MG63 (cell line): ENCODE results near the gene AGER. TPM values are rescaled to one million over a fixed set of nuclear protein-coding genes. Genes with fewer than 3 reads are reported as not detected.

Source experiments
- DNase-seq: peaks from one replicate; pipeline ENCODE4 v3.0.0-alpha.2; 2020
- H3K27me3 ChIP-seq: fragments of 250-450 bp; sonication (Bioruptor Pico); 2 replicates; pipeline ENCODE4 v1.5.1; 2020; ENCODE audit warnings: mild to moderate bottlenecking, moderate library complexity
- H3K36me3 ChIP-seq: fragments of 250-450 bp; sonication (Bioruptor Pico); 2 replicates; pipeline ENCODE4 v1.5.1; 2020; ENCODE audit warnings: mild to moderate bottlenecking, moderate library complexity
- H3K4me3 ChIP-seq: fragments of 250-450 bp; sonication (Bioruptor Pico); 2 replicates; pipeline ENCODE4 v1.5.1; 2020; ENCODE audit warnings: mild to moderate bottlenecking, moderate library complexity
- H3K9me3 ChIP-seq: fragments of 250-450 bp; sonication (Bioruptor Pico); 2 replicates; pipeline ENCODE4 v1.5.1; 2020; ENCODE audit warnings: mild to moderate bottlenecking, moderate library complexity
- total RNA-seq: library from RNA; depleted of rRNA; stranded (reverse); fragments of >200 nt; shearing (Covaris generic); gene quantifications from 2 replicates; pipeline ENCODE4 v1.2.3, GENCODE V29; 2014; ENCODE audit warnings: low replicate concordance

The AGER gene
- total RNA-seq, 1 experiment from 2014 or later = 1.4 TPM

DNA sequence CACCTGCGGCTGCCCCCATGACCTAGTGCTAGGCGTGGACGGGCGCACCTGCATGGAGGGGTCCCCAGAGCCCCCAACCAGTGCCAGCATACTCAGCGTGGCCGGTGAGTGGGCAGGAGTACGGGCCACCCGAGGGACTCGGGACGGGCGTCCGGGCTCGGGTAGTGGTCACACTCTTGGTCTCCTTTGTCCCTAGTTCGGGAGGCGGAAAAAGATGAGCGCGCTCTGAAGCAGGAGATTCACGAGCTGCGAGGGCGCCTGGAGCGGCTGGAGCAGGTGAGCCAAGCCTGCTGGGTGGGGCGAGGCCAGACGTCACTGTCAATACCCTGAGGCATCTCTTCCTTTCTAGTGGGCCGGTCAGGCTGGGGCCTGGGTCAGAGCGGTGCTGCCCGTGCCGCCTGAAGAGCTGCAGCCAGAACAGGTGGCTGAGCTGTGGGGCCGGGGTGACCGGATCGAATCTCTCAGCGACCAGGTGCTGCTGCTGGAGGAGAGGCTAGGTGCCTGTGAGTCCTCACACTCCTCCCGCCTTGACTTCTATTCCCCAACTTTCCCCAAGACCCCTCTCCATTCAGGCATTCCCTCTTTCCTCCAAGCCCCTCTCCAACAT, 16.8 kb downstream of the AGER start:
- H3K27me3 ChIP-seq = no peaks in the 10 kb centered on the region
- no peaks in the 10 kb centered on the region for H3K36me3 ChIP-seq
- no peak for DNase-seq
- H3K4me3 ChIP-seq = no peak overlapping the region
- H3K9me3 ChIP-seq = no peaks in the 10 kb centered on the region

GRCh38 chr6:32166411-32167061, 17.5 kb downstream of the AGER start:
- Histone ChIP-seq H3K4me3 (no peak overlapping the region), H3K27me3 (no peaks in the 10 kb centered on the region), H3K9me3 (no peaks in the 10 kb centered on the region), H3K36me3 (no peaks in the 10 kb centered on the region)
- no peak for DNase-seq

DNA sequence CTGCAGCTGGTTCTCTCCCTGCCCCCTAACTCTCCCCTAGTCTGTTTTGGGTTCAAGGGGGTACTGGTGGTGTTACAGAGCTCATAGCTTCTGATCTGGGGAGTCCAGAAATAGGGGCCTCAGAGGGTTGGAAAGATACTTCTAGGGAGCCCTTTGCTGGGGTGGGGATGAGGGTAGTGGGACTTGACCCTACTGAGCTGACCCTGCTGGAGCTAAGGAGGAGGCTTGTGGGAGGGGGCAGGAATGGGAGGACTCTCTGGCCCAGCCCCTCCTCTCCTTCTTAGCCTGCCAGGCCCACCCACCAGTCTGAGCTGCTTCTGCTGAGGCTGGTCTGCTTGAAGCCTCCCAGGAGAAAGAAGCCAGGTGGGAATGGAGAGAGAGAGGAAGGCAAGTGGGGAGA, 19.8 kb downstream of the AGER start, which contains the start of gene EGFL8:
Gene EGFL8, plus strand, starts transcription at position 301 of the 400 bp plus-strand sequence. CDS start 1,571 bp downstream, outside the sequence.
- no peak for DNase-seq
- Histone ChIP-seq H3K4me3 (no peak within 1 kb of the TSS), H3K36me3 (no peaks in the 10 kb centered on the region), H3K27me3 (no peaks in the 10 kb centered on the region), H3K9me3 (no peaks in the 10 kb centered on the region)

GRCh38 chr6:32163559-32164258, 20.3 kb downstream of the AGER start:
- H3K4me3 ChIP-seq = no peak overlapping the region
- H3K36me3 ChIP-seq = no peaks in the 10 kb centered on the region
- no peaks in the 10 kb centered on the region for H3K27me3 ChIP-seq
- no peak for DNase-seq
- no peaks in the 10 kb centered on the region for H3K9me3 ChIP-seq

DNA sequence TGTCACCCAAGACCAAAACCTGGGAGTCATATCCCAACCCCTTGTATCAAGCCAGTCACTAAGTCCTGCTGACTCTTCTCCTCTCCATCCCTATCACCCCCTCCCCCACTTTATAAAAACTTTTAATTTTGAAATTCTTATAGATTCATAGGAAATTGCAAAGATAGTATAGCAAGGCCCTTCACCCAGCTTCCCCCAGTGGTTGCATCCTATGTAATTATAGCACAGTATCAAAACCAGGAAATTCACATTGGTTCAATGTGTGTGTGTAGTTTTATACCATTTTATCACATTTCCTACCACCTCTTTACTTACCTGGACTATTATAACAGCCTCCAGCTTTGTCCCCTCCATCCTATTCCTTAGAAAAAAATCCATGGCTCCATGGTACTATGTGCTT, 26.0 kb downstream of the AGER start:
- H3K4me3 ChIP-seq = no peak overlapping the region
- H3K27me3 ChIP-seq = no peaks in the 10 kb centered on the region
- DNase-seq = no peak

GRCh38 chr6:32156891-32157290, 27.2 kb downstream of the AGER start:
- H3K9me3 ChIP-seq = no peaks in the 10 kb centered on the region
- H3K27me3 ChIP-seq = no peaks in the 10 kb centered on the region
- no peaks in the 10 kb centered on the region for H3K36me3 ChIP-seq
- H3K4me3 ChIP-seq = no peak overlapping the region
- no peak for DNase-seq

More for the DNA sequence above, 26.0 kb downstream of the AGER start:
- Histone ChIP-seq H3K9me3 (no peaks in the 10 kb centered on the region), H3K36me3 (no peaks in the 10 kb centered on the region)

DNA sequence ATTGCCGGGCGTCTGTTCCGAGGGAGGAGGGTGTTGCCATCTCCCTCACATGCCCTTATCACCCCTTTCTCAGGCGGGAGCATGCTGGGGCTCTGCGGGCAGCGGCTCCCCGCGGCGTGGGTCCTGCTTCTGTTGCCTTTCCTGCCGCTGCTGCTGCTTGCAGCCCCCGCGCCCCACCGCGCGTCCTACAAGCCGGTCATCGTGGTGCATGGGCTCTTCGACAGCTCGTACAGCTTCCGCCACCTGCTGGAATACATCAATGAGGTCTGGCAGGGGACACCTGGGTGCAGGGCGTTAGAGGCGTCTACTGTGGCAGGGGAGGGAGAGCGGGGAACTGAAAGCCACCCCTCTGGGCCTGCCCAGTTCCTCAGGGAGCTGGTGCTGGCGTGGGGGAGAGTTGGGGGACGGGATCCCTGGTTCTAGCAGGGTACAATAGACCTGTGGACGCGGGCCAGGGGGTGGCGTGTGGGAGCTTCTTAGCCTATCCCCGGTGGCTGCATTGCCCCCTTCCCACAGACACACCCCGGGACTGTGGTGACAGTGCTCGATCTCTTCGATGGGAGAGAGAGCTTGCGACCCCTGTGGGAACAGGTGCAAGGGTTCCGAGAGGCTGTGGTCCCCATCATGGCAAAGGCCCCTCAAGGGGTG, 29.4 kb downstream of the AGER start:
- DNase-seq = peak; percentile 45
- Histone ChIP-seq H3K9me3 (no peaks in the 10 kb centered on the region), H3K4me3 (peak overlapping the region; percentile 76), H3K36me3 (no peaks in the 10 kb centered on the region), H3K27me3 (no peaks in the 10 kb centered on the region)

DNA sequence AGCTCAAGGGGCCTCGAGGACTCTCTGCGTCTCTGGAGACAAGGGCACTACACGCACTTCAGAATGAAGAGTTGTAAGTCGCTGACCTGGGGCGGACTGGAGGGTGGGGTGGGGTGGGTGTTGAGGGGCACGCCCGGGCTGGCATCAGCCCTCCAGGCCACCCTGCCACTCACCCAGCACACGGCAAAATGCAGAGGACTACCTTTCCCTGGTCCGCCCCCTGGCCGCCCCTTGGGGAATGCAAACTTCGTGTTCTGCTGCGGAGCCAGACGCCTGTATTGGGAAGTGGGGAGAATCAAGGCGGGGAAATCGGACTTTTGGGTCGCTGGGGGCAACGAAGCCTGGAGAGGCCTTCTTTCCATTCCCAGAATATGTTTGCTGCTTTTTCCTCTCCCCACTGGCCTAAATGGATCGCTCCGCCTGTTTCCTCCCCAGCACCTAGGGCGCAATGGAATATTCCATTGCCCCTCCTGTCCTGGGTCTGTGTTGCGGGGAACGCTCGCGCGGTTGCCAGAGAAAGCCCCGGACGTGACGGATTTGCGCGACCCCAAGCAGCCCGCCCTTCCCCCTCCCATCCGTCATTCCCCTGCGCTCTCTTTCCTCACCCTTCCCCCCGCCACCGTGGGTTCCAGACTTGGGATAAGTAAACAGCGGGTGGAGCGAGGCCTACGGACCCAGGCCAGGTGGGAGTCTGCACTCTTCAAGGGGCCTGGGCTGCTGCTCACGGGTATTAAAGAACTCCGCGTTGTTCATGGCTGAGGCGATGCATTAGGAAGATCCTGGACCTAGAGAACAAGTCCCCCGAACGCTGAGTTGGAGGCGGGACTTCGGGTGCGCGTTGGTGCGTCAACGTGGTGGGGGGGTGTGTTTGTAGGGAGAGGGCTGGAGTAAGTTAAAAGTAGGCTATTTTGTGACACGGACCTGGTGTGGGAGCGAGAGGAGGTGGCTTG, 30.2 kb downstream of the AGER start, which contains the start of gene PPT2:
Gene PPT2, plus strand, starts transcription at position 578 of the 950 bp plus-strand sequence. CDS start 454 bp downstream, outside the sequence.
- H3K36me3 ChIP-seq = no peaks in the 10 kb centered on the region
- H3K27me3 ChIP-seq = no peaks in the 10 kb centered on the region
- H3K9me3 ChIP-seq = no peaks in the 10 kb centered on the region
- peak; percentile 82 for DNase-seq
- peak within 1 kb of the TSS; percentile 76 for H3K4me3 ChIP-seq

- DNase-seq = no peak
- no peaks in the 10 kb centered on the region for H3K36me3 ChIP-seq
- no peaks in the 10 kb centered on the region for H3K9me3 ChIP-seq
- peak overlapping the region; percentile 76 for H3K4me3 ChIP-seq
- H3K27me3 ChIP-seq = no peaks in the 10 kb centered on the region
These were observed 31.1 kb downstream of the AGER start for GRCh38 chr6:32152769-32153563.

DNA sequence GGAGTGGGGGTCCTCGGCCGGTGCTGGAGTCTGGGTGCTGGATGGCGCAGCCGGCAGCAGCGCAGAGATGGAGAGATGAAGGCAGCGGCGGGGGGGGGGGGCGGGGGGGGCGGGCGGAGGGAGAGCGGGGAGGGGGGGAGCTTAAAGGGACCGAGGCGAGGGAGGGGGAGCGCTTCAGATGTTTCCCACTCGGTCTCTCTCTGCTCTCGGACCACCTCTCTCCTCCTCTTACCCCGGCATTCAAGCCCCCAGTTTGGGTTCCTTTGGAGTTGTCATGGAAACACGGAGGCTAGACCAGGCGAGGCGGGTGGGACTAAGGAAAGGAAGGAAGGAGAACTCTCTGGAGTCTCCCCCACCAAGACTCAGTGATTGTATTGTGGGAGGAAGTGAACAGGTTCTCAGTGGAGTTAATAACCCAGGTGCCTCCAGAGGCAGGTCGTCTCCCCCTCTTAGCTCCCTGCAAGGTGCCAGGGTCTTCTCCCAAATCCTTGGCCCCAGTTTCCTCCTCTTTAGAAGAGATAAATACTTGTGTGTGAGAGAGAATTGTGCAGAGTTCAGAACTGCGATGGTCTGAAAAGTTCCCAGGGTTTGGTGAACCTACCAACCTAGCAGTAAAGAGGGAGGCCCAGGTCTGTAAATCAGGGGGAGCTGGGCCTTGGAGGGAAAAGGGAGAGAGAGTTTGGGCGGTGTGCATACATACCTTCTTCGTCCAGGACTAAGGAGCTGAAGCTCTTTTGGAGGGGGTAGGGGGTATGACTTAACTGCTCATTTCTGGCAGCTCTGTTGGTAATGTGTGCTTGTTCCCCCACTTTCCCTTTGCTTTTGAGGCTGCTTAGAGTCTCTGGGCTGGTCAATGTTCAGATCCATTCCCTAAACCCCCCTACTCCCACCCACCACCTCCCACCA, 31.9 kb downstream of the AGER start, which contains the start of gene PRRT1:
Gene PRRT1, minus strand, starts transcription at position 77 of the 906 bp plus-strand sequence. CDS start 112 bp downstream, outside the sequence.
- Histone ChIP-seq H3K9me3 (no peaks in the 10 kb centered on the region), H3K4me3 (no peak within 1 kb of the TSS), H3K27me3 (no peaks in the 10 kb centered on the region), H3K36me3 (no peaks in the 10 kb centered on the region)
- DNase-seq = no peak

DNA sequence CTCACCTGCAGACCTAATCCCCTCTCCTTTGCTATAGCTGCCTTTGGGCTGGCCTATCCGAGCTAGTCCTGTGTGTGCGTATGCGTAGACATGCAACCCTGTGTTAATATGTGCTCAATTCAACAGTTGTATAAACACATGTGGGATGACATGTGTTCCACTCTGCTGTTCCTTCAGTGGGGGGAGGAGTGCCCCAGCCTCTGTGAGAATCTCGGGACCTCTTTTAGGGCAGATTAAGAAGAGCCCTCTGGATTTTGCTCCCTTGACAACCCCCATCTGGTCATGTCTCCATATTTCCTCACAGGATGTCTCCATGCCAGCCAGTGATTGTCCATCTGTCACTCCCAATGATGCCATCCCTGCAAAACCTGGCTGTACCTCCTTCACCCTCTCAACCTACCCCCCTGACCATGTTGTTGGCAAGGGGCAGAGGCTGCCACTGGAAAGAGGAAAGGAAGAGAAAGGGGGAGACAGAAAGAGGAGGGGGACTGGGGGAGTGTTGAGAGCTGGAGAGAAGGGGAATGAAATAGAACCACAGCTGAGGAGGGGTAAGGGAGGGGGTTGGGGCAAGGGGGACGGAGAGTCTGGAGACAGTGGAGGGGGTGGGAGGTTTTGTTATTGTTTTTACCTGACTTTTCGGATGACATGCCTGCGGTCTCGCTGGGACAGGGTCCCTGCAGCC, 32.7 kb downstream of the AGER start:
- Histone ChIP-seq H3K36me3 (no peaks in the 10 kb centered on the region), H3K4me3 (no peak overlapping the region), H3K27me3 (no peaks in the 10 kb centered on the region), H3K9me3 (no peaks in the 10 kb centered on the region)
- DNase-seq = no peak

- Histone ChIP-seq H3K27me3 (no peaks in the 10 kb centered on the region), H3K4me3 (no peak overlapping the region), H3K36me3 (no peaks in the 10 kb centered on the region), H3K9me3 (no peaks in the 10 kb centered on the region)
- DNase-seq = no peak
These were observed 33.9 kb downstream of the AGER start for GRCh38 chr6:32149932-32150870.

DNA sequence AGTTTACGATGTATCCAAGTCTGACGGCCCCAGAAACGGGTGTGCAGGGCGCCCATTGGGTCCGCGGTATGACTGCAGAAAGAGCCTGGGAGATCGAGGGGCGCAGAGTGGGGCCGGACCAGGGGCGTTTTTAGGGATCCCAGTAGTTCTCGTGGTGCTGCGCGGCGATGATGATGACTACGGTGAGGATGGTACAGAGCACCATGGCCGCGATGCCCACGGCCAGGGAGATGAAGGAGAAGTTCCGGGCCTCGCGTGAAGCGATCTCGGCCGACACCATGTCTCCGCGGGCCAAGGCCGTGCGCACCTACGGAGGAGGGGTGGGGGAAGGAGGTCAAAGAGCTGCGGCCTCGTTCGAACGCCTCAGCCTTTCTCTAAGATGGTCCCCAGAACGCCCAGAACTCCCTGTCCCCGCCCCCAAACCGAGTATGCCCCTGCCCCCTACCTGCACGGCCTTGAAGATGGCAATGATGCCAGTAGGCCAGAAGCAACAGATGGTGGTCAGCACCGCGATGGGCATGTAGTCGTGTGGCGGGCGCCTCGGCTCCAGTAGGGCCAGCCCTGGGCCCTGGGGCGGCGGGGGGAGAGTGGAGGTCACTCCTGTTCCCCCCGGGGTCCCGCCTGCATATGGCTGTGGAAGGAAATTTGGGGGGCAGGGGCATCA, 34.8 kb downstream of the AGER start:
- Histone ChIP-seq H3K36me3 (no peaks in the 10 kb centered on the region), H3K4me3 (no peak overlapping the region), H3K9me3 (no peaks in the 10 kb centered on the region), H3K27me3 (no peaks in the 10 kb centered on the region)
- no peak for DNase-seq
